Natural killer cell (primary cell): ENCODE results near the gene CRX. TPM values are rescaled to one million over a fixed set of nuclear protein-coding genes. Genes with fewer than 3 reads are reported as not detected.
A peak's percentile ranks its signal among the peaks of the same experiment; 100 is the strongest.

Experiments used
- ATAC-seq, 3 donors: fragments of 150-1000 bp in 2 of 3; fragments of 200-7000 bp in 1 of 3; cut with Tn5 transposase; 1 replicate in 1 of 3; 2 replicates in 2 of 3; pipeline ENCODE4 v1.10.0; 2021; ENCODE audit warnings: mild to moderate bottlenecking in 2 of 3, moderate library complexity in 2 of 3
- DNase-seq, 2 donors: peaks; one replicate each; pipeline versions ENCODE4 v3.0.0 to v3.0.0-alpha.2; 2013 to 2021; ENCODE audit warnings: mixed read lengths in 1 of 2
- H3K27ac ChIP-seq: one replicate; pipeline ENCODE4 v1.5.1; 2013; ENCODE audit warnings: mild to moderate bottlenecking, low read length
- H3K27me3 ChIP-seq: one replicate; pipeline ENCODE4 v1.6.1; 2013; ENCODE audit warnings: low read length; ENCODE audit not compliant: control insufficient read depth, insufficient read depth
- H3K36me3 ChIP-seq: one replicate; pipeline ENCODE4 v1.6.1; 2013; ENCODE audit warnings: low read length; ENCODE audit not compliant: control insufficient read depth, insufficient read depth
- H3K4me1 ChIP-seq: one replicate; pipeline ENCODE4 v1.6.1; 2013; ENCODE audit warnings: low read length; ENCODE audit not compliant: control insufficient read depth, insufficient read depth
- H3K4me3 ChIP-seq: one replicate; pipeline ENCODE4 v1.5.1; 2013; ENCODE audit warnings: low read length
- H3K9me3 ChIP-seq: one replicate; pipeline ENCODE4 v1.6.1; 2013; ENCODE audit warnings: low read length; ENCODE audit not compliant: control insufficient read depth, insufficient read depth
- H3K27ac Mint-ChIP-seq, 2 donors: one replicate each; pipeline ENCODE4 v1.8.0; 2022; ENCODE audit warnings: mild to moderate bottlenecking in 2 of 2, mixed read lengths in 2 of 2, moderate library complexity in 1 of 2
- H3K27me3 Mint-ChIP-seq, 2 donors: one replicate each; pipeline ENCODE4 v1.8.0; 2022; ENCODE audit warnings: low read depth in 2 of 2, mixed read lengths in 2 of 2
- H3K36me3 Mint-ChIP-seq: one replicate; pipeline ENCODE4 v1.8.0; 2022; ENCODE audit warnings: mixed read lengths
- H3K4me1 Mint-ChIP-seq, 2 donors: one replicate each; pipeline ENCODE4 v1.8.0; 2022; ENCODE audit warnings: mixed read lengths in 2 of 2
- H3K4me3 Mint-ChIP-seq: one replicate; pipeline ENCODE4 v1.8.0; 2022; ENCODE audit warnings: mild to moderate bottlenecking, moderate library complexity, mixed read lengths
- H3K9me3 Mint-ChIP-seq, 2 donors: one replicate each; pipeline ENCODE4 v1.8.0; 2022; ENCODE audit warnings: mixed read lengths in 2 of 2
- WGBS: methylation state at CpG from one replicate; pipeline ENCODE4 v1.1.7; 2013; ENCODE audit warnings: missing lambda C conversion rate; ENCODE audit not compliant: insufficient coverage; 5-methylcytosine and 5-hydroxymethylcytosine counted together
- intact Hi-C: fragments of 100-400 bp; cut with micrococcal nuclease; formaldehyde crosslinking; loops from one replicate; pipeline ENCODE4 v1.14.2; 2022
- total RNA-seq, 4 donors: library from RNA; stranded (reverse); fragments of 120-200 nt in 1 of 4; gene quantifications; one replicate each; pipeline versions ENCODE4 v1.2.3 to v1.2.4, GENCODE V29; 2013 to 2022
- TF ChIP-seq, protein P1 (sequence below): fragments of 200-600 bp; IDR thresholded peaks from one replicate; pipeline ENCODE4 v1.8.0; 2022; ENCODE audit warnings: antibody characterized with exemption

Gene CRX
- total RNA-seq, 3 donors from 2014 or later (not counting 1 experiment from before 2014, with no cell fraction given): not detected

DNA sequence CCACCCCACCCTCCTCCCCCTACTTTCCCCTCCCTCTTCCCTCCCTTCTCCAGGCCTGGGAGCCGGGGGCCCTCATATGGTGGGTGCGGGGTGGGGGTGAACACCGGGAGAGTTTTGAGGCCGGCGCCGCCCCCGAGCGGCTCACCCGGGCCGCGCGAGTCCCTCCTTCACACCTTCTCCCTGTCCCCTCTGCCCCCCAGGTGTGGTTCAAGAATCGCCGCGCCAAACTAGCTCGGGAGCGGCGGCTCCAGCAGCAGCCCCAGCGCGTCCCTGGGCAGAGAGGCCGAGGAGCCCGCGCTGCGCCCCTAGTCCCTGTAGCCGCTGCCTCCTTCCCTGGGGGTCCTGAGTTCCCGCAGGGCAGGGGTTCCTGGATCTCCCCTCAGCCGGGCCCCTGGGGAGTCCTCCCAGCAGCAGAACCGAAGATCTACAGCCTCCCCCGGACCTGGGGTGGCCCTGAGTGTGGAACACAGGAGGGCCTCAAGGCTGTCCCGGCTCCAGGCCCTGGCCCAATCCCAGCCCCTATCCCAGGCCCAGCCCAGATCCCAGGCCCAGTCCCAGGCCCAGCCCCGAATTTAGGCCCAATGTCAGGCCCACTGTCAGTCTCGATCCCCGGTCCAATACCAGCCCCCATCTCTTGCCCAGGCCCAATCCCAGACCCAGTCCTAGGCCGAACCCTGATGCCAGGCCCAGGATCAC, 39.0 kb downstream of the CRX start:
- no peak overlapping the region for H3K27ac ChIP-seq
- peaks cover 0 to 5% of the 10 kb centered on the region in 2 donors for H3K4me1 Mint-ChIP-seq
- DNase-seq: no peak
- ATAC-seq: no peak
- H3K9me3 ChIP-seq: no peaks in the 10 kb centered on the region
- no peaks in the 10 kb centered on the region for H3K36me3 Mint-ChIP-seq
- intact Hi-C loops: no loop called here
- no peaks in the 10 kb centered on the region for H3K36me3 ChIP-seq
- H3K4me3 Mint-ChIP-seq: no peak overlapping the region
- H3K4me1 ChIP-seq: no peaks in the 10 kb centered on the region
- H3K27me3 ChIP-seq: no peaks in the 10 kb centered on the region
- no peaks in the 10 kb centered on the region for H3K9me3 Mint-ChIP-seq
- no peak overlapping the region for H3K27ac Mint-ChIP-seq
- 63% methylated on average over 24 of the region's 34 CpGs for WGBS
- TF ChIP-seq, protein P1, sequence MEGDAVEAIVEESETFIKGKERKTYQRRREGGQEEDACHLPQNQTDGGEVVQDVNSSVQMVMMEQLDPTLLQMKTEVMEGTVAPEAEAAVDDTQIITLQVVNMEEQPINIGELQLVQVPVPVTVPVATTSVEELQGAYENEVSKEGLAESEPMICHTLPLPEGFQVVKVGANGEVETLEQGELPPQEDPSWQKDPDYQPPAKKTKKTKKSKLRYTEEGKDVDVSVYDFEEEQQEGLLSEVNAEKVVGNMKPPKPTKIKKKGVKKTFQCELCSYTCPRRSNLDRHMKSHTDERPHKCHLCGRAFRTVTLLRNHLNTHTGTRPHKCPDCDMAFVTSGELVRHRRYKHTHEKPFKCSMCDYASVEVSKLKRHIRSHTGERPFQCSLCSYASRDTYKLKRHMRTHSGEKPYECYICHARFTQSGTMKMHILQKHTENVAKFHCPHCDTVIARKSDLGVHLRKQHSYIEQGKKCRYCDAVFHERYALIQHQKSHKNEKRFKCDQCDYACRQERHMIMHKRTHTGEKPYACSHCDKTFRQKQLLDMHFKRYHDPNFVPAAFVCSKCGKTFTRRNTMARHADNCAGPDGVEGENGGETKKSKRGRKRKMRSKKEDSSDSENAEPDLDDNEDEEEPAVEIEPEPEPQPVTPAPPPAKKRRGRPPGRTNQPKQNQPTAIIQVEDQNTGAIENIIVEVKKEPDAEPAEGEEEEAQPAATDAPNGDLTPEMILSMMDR: no peak
- peaks cover 13 to 17% of the 10 kb centered on the region in 2 donors for H3K27me3 Mint-ChIP-seq
- no peak overlapping the region for H3K4me3 ChIP-seq

DNA sequence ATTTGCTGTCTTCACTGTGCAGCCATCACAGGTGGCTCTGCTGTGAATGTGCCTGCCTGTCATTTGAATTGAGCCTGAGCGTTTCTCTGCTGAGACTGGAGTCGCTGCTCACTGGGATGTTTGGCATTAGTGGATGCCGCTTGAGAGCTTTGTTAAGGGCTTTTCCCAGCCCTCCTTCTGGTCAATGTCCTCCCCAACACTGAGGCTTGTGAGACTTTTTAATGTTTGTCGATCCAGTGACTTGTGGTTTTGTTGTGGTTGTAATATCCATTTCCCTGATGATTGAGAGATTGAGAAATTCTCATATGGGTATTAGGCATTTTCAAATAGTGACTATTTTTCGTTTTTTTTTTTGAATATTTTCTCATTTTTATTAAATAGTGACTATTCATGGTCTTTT, 39.9 kb downstream of the CRX start:
- intact Hi-C loops: no loop called here

DNA sequence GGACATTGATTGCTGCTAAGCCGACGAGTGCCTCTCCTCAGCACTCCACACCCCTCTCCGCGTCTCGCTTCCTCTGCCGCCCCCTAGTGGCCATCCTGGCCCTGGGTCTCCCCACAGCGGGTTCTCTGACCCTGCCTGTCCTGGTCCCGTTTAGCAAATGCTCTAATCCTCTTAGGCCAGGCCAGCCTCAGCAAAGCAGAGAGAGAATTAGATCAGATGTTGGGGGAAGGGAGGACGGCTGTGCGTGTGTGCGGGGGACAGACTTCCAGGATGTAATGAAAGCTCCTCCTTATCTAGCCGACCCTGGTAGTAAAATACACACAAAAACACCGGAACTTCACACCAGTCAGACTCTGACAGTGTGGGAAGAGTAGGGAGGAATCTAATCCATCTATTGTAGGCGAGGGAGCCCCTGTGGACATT, 41.8 kb downstream of the CRX start:
- TF ChIP-seq, protein P1: peak; percentile 88
- Mint-ChIP-seq H3K4me1 (peaks cover 0 to 5% of the 10 kb centered on the region in 2 donors), H3K9me3 (no peaks in the 10 kb centered on the region), H3K4me3 (no peak overlapping the region), H3K27ac (no peak overlapping the region), H3K36me3 (no peaks in the 10 kb centered on the region), H3K27me3 (peaks cover 12 to 13% of the 10 kb centered on the region in 2 donors)
- no peak overlapping the region for H3K27ac ChIP-seq
- H3K36me3 ChIP-seq: no peaks in the 10 kb centered on the region
- ATAC-seq (peak; percentile 72 to 98 (median 79)), DNase-seq (peak; percentile 70 to 84)
- intact Hi-C loops: no loop called here
- no peaks in the 10 kb centered on the region for H3K9me3 ChIP-seq
- no peaks in the 10 kb centered on the region for H3K27me3 ChIP-seq
- no peak overlapping the region for H3K4me3 ChIP-seq
- H3K4me1 ChIP-seq: no peaks in the 10 kb centered on the region
- 5% methylated on average over 10 of the region's 14 CpGs for WGBS

More for the DNA sequence above, 39.9 kb downstream of the CRX start:
- Histone ChIP-seq H3K4me3 (no peak overlapping the region), H3K9me3 (no peaks in the 10 kb centered on the region), H3K27ac (no peak overlapping the region), H3K4me1 (no peaks in the 10 kb centered on the region), H3K36me3 (no peaks in the 10 kb centered on the region), H3K27me3 (no peaks in the 10 kb centered on the region)
- Mint-ChIP-seq H3K4me1 (peaks cover 0 to 5% of the 10 kb centered on the region in 2 donors), H3K4me3 (no peak overlapping the region), H3K27me3 (peaks cover 12 to 13% of the 10 kb centered on the region in 2 donors), H3K27ac (no peak overlapping the region), H3K9me3 (no peaks in the 10 kb centered on the region), H3K36me3 (no peaks in the 10 kb centered on the region)
- no peak for ATAC-seq
- WGBS: 98% methylated on average over 4 of the region's 5 CpGs
- TF ChIP-seq, protein P1: no peak
- DNase-seq: no peak

DNA sequence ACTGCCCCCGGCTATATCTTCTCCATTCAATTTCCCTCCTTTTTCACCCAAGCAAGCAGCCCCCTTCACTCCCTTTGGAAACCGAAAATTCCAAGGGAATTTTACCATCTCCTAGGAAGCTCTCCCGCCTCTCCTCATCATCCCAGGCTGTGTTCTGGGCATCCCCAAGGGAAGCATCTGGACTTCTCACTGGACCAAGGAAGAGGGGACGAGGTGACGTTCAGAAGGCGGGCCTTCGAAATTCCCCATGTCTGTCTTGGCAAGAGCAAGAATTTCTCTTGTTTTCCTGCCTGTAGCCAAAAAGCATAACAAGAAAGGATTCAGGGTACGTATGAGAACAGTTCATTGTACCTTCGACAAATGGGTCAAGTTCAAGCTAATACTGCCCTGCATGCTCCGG, 43.4 kb downstream of the CRX start:
- Histone ChIP-seq H3K27me3 (no peaks in the 10 kb centered on the region), H3K4me3 (no peak overlapping the region), H3K4me1 (no peaks in the 10 kb centered on the region), H3K27ac (no peak overlapping the region), H3K36me3 (no peaks in the 10 kb centered on the region), H3K9me3 (no peaks in the 10 kb centered on the region)
- intact Hi-C loops: no loop called here
- no peak overlapping the region for H3K4me3 Mint-ChIP-seq
- no peaks in the 10 kb centered on the region for H3K36me3 Mint-ChIP-seq
- no peaks in the 10 kb centered on the region for H3K9me3 Mint-ChIP-seq
- TF ChIP-seq, protein P1: no peak
- DNase-seq (no peak), ATAC-seq (no peak)
- WGBS: 83% methylated on average over 9 of the region's 10 CpGs
- peaks cover 0 to 5% of the 10 kb centered on the region in 2 donors for H3K4me1 Mint-ChIP-seq
- H3K27ac Mint-ChIP-seq: no peak overlapping the region
- peaks cover 12 to 13% of the 10 kb centered on the region in 2 donors for H3K27me3 Mint-ChIP-seq
